ENCODE results near the gene BRMS1L.
"Not testable (repeated sequence)": the region's sequence is repeated elsewhere in the genome, so short reads cannot be mapped to it uniquely, and the experiment has no call there.

The BRMS1L gene

DNA sequence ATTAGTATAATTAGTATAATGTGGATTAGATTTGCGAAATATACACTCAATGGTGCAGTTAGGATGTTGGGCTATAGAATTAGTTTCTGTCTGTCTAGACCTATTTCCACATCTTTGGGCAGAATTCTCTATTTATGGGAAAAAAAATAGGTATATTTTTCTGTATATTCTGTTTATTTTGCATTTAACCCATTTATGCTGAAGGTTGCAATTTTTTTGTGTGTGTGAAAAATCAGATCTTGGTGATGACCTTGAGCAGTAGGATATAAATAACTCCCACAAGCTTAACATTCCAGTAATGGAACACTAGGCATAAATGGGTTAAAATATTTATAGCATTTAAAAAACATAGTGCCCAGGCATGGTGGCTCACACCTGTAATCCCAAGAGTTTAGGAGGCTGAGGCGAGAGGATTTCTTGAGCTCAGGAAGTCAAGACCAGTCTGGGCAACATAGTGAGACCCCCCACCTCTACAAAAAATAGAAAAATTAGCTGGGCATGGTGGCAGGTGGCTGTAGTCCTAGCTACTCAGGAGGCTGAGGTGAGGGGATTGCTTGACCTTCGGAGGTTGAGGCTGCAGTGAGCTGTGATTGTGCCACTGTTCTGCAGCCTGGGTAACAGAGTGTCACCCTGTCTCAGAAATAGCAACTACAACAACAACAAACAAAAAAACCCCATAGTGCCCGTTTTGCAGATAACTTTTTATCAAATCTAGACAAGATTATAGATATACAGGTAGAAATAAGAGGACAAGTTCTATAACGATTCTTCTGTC lies 9.3 kb downstream of the BRMS1L start:
- no peak for DNase-seq
- no peak for TF ChIP-seq POLR2A (IDR thresholded peaks at IDR 0.05; ENCODE audit: low read length)

DNA sequence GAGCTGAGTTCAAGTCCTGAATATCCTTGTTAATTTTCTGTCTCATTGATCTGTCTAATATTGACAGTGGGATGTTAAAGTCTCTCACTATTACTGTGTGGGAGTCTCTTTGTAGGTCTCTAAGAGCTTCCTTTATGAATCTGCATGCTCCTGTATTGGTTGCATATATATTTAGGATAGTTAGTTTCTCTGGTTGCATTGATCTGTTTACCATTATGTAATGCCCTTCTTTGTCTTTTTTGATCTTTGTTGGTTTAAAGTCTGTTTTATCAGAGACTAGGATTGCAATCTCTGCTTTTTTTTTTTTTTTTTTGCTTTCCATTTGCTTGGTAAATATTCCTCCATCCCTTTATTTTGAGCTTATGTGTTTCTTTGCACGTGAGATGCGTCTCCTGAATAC lies 15.6 kb downstream of the BRMS1L start:
- DNase-seq: not testable (repeated sequence)

DNA sequence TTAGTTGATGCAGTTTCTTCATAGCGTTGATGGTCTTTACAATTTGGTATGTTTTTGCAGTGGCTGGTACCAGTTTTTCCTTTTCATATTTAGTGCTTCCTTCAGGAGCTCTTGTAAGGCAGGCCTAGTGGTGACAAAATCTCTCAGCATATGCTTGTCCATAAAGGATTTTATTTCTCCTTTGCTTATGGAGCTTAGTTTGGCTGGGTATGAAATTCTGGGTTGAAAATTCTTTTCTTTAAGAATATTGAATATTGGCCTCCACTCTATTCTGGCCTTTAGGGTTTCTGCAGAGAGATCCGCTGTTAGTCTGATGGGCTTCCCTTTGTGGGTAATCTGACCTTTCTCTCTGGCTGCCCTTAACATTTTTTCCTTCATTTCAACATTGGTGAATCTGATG lies 16.1 kb downstream of the BRMS1L start:
- not testable (repeated sequence) for DNase-seq

DNA sequence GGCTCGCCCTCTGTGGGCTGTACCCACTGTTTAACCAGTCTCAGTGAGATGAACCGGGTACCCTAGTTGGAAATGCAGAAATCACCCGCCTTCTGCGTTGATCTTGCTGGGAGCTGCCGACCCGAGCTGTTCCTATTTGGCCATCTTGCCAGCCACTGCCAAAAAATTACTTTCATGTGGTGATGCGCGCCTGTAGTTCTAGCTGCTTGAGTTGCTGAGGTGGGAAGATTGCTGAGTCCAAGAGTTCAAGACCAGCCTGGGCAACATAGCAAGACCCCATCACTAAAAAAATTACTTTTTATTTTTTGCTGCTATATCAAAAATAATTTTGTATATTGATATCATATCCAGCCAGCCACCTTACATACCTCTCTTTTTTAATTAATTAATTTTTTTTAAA lies 18.4 kb downstream of the BRMS1L start:
- DNase-seq: no peak
- TF ChIP-seq GATA1 (IDR thresholded peaks at IDR 0.05; ENCODE audit: low read depth, low read length): no peak

DNA sequence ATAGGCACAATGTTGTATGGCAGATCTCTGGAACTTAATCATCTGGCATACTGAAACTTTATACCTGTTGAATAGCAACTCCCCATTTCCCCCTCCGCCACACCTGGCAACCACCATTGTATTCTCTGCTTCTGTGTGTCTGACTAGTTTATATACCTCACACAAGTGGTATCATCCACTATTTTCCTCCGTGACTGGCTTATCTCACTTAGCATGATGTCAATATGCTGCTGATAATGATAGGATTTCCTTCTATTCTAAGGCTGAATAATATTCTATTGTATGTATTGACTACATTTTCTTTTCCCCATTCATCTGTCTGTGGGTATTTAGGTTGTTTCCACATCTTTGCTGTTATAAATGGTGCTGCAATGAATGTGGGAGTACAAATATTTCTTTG lies 21.5 kb downstream of the BRMS1L start:
- peak in 1 of 2 experiments; percentile 35 for DNase-seq
- TF ChIP-seq GATA1 (IDR thresholded peaks at IDR 0.05; ENCODE audit: low read depth, low read length): no peak
- no peak for TF ChIP-seq POLR2A (IDR thresholded peaks at IDR 0.05; ENCODE audit: low read length)

DNA sequence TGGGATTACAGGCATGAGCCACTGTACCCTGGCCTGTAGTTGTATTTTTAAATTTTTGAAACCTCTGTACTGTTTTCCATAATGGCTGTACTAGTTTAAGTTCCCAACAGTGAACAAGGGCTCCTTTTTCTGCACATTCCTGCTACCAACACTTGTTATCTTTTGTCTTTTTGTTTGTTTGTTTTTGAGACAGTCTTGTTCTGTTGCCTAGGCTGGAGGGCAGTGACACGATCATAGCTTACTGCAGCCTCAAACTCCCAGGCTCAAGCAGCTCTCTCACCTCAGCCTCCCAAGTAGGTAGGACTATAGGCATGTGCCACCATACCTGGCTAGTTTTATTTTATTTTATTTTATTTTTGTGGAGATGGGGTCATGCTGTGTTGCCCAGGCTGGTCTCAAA lies 23.0 kb downstream of the BRMS1L start:
- TF ChIP-seq POLR2A (IDR thresholded peaks at IDR 0.05; ENCODE audit: low read length) (no peak), GATA1 (IDR thresholded peaks at IDR 0.05; ENCODE audit: low read depth, low read length) (no peak)
- DNase-seq: no peak

DNA sequence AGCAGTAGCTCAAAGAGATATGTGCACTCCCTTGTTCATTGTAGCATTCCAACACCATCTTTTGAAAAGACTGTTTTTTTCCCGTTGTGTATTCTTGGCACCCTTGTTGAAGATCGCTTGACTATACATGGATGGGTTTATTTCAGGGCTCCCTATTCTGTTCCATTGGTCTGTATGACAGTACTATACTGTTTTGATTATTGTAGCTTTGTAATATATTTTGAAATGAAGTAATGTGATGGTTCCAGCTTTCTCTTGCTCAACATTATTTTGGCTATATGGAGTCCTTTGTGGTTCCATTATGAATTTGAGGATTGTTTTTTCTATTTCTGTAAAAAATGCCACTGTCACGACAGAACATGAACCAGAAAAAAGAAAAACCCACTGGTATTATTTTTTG lies 25.7 kb downstream of the BRMS1L start:
- TF ChIP-seq POLR2A (IDR thresholded peaks at IDR 0.05; ENCODE audit: low read length) (no peak), GATA1 (IDR thresholded peaks at IDR 0.05; ENCODE audit: low read depth, low read length) (no peak)
- DNase-seq: no peak

- TF ChIP-seq GATA1 (IDR thresholded peaks at IDR 0.05; ENCODE audit: low read depth, low read length): no peak
- no peak for TF ChIP-seq POLR2A (IDR thresholded peaks at IDR 0.05; ENCODE audit: low read length)
- DNase-seq: no peak
Observed at GRCh38 chr14:35853225-35853624, 27.1 kb downstream of the BRMS1L start.

- TF ChIP-seq POLR2A (IDR thresholded peaks at IDR 0.05; ENCODE audit: low read length) (no peak), GATA1 (IDR thresholded peaks at IDR 0.05; ENCODE audit: low read depth, low read length) (no peak)
- DNase-seq: no peak
Observed at GRCh38 chr14:35854696-35855270, 28.6 kb downstream of the BRMS1L start.

GRCh38 chr14:35855876-35856481 lies 29.8 kb downstream of the BRMS1L start:
- no peak for DNase-seq
- TF ChIP-seq POLR2A (IDR thresholded peaks at IDR 0.05; ENCODE audit: low read length) (no peak), GATA1 (IDR thresholded peaks at IDR 0.05; ENCODE audit: low read depth, low read length) (no peak)

DNA sequence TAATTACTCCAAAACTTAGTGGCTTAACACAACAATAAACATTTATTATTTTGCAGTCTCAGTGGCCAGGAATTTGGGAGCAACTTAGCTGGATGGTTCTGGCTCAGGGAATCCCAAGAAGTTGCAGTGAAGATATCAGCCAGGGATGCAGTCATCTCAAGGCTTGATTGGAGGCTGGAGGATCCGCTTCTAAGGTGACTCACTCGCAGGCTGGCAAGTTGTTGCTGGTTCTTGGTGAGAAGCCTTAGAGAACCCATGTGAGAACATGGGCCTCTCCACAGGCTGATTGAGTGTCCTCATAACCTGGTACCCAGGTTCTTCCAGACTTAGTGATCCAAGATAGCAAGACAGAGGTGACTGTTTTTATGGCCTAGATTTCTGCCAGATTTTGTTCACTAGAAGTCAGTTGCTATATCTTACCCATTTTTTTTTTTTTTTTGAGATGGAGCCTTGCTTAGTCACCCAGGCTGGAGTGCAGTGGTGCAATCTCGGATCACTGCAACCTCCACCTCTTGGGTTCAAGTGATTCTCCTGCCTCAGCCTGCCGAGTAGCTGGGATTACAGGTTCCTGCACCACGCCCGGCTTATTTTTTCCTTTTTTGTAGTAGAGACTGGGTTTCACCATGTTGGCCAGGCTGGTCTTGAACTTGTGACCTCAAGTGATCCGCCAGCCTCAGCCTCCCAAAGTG lies 32.5 kb downstream of the BRMS1L start:
- TF ChIP-seq POLR2A (IDR thresholded peaks at IDR 0.05; ENCODE audit: low read length): no peak
- no peak for DNase-seq

- DNase-seq: peak in 1 of 2 experiments; percentile 13
- no peak for TF ChIP-seq GATA1 (IDR thresholded peaks at IDR 0.05; ENCODE audit: low read depth, low read length)
- no peak for TF ChIP-seq POLR2A (IDR thresholded peaks at IDR 0.05; ENCODE audit: low read length)
Observed at GRCh38 chr14:35861204-35861868, 35.2 kb downstream of the BRMS1L start.

- DNase-seq: no peak
- TF ChIP-seq GATA1 (IDR thresholded peaks at IDR 0.05; ENCODE audit: low read depth, low read length) (no peak), POLR2A (IDR thresholded peaks at IDR 0.05; ENCODE audit: low read length) (no peak)
Observed at GRCh38 chr14:35865611-35866324, 39.6 kb downstream of the BRMS1L start.

Data from erythroblast (primary cell).